GM12878 (cell line): ENCODE results near the gene NKD2.

ENCODE experiments used
- BHLHE40 ChIP-seq, 2 experiments: fragments of 450-650 bp in 1 of 2; IDR thresholded peaks; 2 replicates each; pipeline ENCODE4 v1.6.1; 2011 to 2017; ENCODE audit warnings: low read depth in 2 of 2, borderline replicate concordance in 1 of 2, improper control_type of control experiment in 1 of 2, low read length in 1 of 2, mild to moderate bottlenecking in 1 of 2
- BRCA1 ChIP-seq: IDR thresholded peaks from 2 replicates; pipeline ENCODE4 v1.6.1; 2011; ENCODE audit warnings: low read depth, low read length, improper control_type of control experiment
- PAX5 ChIP-seq: IDR thresholded peaks from 2 replicates; pipeline ENCODE4 v1.6.1; 2011; ENCODE audit warnings: low read depth, low read length, borderline replicate concordance
- TF ChIP-seq, protein P1 (sequence below), 3 experiments: IDR thresholded peaks in 2 of 3; conservative IDR thresholded peaks in 1 of 3; 2 replicates each; pipeline ENCODE4 v1.5.1; 2011; ENCODE audit warnings: low read depth in 3 of 3, low read length in 3 of 3, mild to moderate bottlenecking in 3 of 3, control low read depth in 2 of 3, moderate library complexity in 2 of 3, inconsistent platforms in 1 of 3, mixed read lengths in 1 of 3; ENCODE audit not compliant: control insufficient read depth in 2 of 3, insufficient read depth in 1 of 3; ENCODE audit errors: extremely low read depth in 1 of 3
- TF ChIP-seq, protein P2 (sequence below): fragments of 450-650 bp; IDR thresholded peaks from 2 replicates; pipeline ENCODE4 v1.6.1; 2017; ENCODE audit warnings: borderline replicate concordance

DNA sequence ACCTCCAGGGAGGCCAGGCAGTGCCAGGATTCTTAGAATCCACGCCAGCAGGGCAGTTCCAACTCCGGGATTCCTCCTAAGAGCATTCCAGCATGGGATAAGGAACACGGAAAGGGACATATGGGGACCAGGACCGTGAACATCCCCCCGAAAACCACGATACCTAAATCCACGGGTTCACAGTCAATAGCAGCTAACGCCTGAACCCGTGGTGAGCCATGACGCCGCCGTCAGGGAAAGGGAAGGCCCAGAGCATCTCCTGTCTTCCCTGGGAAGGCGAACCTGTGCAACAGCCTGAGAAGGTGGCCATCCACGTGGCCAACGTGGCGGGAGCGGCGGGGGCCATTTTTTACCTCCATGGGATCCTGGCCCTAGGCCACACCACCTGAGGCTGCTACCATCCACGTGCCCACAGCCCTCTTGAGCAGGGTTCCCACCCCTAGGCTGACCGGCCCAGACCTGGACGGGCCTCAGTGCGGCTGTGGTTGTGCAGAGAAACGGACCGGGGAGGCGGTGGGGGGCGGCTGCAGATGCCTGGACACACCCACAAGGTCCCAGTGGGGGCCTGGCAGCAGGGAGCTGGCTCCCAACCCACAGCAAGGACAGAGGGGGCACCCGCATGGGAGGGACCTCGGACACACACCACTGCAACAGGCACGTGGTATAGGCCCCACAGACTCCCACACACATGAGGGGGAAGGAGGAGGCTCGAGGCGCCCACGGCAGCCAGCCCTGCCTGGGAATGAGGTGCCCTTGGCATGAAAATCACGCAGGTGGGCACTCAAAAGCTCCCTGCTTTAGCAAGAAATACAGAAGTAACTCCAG, 60.5 kb downstream of the NKD2 start:
- TF ChIP-seq, protein P1, sequence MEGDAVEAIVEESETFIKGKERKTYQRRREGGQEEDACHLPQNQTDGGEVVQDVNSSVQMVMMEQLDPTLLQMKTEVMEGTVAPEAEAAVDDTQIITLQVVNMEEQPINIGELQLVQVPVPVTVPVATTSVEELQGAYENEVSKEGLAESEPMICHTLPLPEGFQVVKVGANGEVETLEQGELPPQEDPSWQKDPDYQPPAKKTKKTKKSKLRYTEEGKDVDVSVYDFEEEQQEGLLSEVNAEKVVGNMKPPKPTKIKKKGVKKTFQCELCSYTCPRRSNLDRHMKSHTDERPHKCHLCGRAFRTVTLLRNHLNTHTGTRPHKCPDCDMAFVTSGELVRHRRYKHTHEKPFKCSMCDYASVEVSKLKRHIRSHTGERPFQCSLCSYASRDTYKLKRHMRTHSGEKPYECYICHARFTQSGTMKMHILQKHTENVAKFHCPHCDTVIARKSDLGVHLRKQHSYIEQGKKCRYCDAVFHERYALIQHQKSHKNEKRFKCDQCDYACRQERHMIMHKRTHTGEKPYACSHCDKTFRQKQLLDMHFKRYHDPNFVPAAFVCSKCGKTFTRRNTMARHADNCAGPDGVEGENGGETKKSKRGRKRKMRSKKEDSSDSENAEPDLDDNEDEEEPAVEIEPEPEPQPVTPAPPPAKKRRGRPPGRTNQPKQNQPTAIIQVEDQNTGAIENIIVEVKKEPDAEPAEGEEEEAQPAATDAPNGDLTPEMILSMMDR (IDR thresholded peaks at IDR 0.05 in 2 of 3, conservative IDR thresholded peaks at IDR 0.05 in 1 of 3; ENCODE audit: control insufficient read depth in 2 of 3, extremely low read depth in 1 of 3, insufficient read depth in 1 of 3, low read depth in 3 of 3, low read length in 3 of 3), result no peak
- TF ChIP-seq BRCA1 (no peak), BHLHE40 (IDR thresholded peaks at IDR 0.05; ENCODE audit: borderline replicate concordance in 1 of 2, low read depth in 2 of 2, low read length in 1 of 2) (no peak), PAX5 (no peak)
- TF ChIP-seq, protein P2, sequence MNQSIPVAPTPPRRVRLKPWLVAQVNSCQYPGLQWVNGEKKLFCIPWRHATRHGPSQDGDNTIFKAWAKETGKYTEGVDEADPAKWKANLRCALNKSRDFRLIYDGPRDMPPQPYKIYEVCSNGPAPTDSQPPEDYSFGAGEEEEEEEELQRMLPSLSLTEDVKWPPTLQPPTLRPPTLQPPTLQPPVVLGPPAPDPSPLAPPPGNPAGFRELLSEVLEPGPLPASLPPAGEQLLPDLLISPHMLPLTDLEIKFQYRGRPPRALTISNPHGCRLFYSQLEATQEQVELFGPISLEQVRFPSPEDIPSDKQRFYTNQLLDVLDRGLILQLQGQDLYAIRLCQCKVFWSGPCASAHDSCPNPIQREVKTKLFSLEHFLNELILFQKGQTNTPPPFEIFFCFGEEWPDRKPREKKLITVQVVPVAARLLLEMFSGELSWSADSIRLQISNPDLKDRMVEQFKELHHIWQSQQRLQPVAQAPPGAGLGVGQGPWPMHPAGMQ, result no peak
